Measurements from ENCODE around the gene GDF2. TPM values are rescaled to one million over a fixed set of nuclear protein-coding genes. Genes with fewer than 3 reads are reported as not detected.
A peak's percentile ranks its signal among the peaks of the same experiment; 100 is the strongest.

GDF2 gene
- total and polyA plus RNA-seq, 2 experiments from 2014 or later = 0.39 TPM; not detected in 1

GRCh38 chr10:47347303-47347675, 25.0 kb downstream of the GDF2 start:
- Histone ChIP-seq H3K4me3 (no peak overlapping the region), H3K9me3 (ENCODE audit: low read depth) (no peaks in the 10 kb centered on the region), H3K79me2 (no peaks in the 10 kb centered on the region), H2AFZ (no peak overlapping the region), H3K36me3 (replicated peaks; ENCODE audit: insufficient read depth, low read depth) (no peaks in the 10 kb centered on the region), H4K20me1 (ENCODE audit: insufficient read depth, poor library complexity, severe bottlenecking) (no peaks in the 10 kb centered on the region), H3K4me1 (ENCODE audit: insufficient read depth) (peaks cover 7% of the 10 kb centered on the region), H3K27ac (peak overlapping the region; percentile 17), H3K9me2 (replicated peaks; ENCODE audit: insufficient read depth) (no peaks in the 10 kb centered on the region), H3K27me3 (no peaks in the 10 kb centered on the region), H3K4me2 (no peak overlapping the region)
- no peak for DNase-seq (ENCODE audit: low spot score)
- WGBS (ENCODE audit: low lambda C conversion rate, missing lambda C conversion rate) = 87% methylated on average over 4 of the region's 4 CpGs
- TF ChIP-seq EZH2phosphoT487 (IDR thresholded peaks at IDR 0.05; ENCODE audit: low read depth, severe bottlenecking, unreplicated experiment) (no peak), EZH2 (IDR thresholded peaks at IDR 0.05; ENCODE audit: borderline replicate concordance) (no peak)
- TF ChIP-seq, protein P1, sequence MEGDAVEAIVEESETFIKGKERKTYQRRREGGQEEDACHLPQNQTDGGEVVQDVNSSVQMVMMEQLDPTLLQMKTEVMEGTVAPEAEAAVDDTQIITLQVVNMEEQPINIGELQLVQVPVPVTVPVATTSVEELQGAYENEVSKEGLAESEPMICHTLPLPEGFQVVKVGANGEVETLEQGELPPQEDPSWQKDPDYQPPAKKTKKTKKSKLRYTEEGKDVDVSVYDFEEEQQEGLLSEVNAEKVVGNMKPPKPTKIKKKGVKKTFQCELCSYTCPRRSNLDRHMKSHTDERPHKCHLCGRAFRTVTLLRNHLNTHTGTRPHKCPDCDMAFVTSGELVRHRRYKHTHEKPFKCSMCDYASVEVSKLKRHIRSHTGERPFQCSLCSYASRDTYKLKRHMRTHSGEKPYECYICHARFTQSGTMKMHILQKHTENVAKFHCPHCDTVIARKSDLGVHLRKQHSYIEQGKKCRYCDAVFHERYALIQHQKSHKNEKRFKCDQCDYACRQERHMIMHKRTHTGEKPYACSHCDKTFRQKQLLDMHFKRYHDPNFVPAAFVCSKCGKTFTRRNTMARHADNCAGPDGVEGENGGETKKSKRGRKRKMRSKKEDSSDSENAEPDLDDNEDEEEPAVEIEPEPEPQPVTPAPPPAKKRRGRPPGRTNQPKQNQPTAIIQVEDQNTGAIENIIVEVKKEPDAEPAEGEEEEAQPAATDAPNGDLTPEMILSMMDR (IDR thresholded peaks at IDR 0.05; ENCODE audit: poor library complexity) = no peak

DNA sequence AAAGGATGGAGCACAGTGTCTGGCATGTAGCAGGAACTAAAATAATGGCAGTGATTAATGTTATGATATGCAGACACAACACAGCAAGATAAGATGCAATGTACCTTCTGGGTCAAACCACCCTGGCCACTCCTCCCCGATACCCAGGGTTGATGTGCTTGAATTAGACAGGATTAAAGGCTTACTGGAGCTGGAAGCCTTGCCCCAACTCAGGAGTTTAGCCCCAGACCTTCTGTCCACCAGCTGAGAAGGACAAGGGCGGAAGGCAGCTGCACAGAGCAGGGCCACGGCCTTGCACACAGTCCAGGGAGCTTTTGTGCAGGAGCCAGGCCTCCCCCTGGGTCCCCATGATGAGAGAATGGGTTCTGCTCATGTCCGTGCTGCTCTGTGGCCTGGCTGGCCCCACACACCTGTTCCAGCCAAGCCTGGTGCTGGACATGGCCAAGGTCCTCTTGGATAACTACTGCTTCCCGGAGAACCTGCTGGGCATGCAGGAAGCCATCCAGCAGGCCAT, 25.9 kb downstream of the GDF2 start, which contains the start of gene RBP3:
Gene RBP3 (plus strand): TSS at position 226 of the 514 bp plus-strand sequence. CDS start 122 bp downstream, at position 348.
- Histone ChIP-seq H3K27me3 (no peaks in the 10 kb centered on the region), H2AFZ (no peak within 1 kb of the TSS), H3K27ac (peak within 1 kb of the TSS; percentile 17), H3K9me2 (replicated peaks; ENCODE audit: insufficient read depth) (no peaks in the 10 kb centered on the region), H4K20me1 (ENCODE audit: insufficient read depth, poor library complexity, severe bottlenecking) (no peaks in the 10 kb centered on the region), H3K36me3 (replicated peaks; ENCODE audit: insufficient read depth, low read depth) (no peaks in the 10 kb centered on the region), H3K9me3 (ENCODE audit: low read depth) (no peaks in the 10 kb centered on the region), H3K4me1 (ENCODE audit: insufficient read depth) (peaks cover 7% of the 10 kb centered on the region), H3K79me2 (no peaks in the 10 kb centered on the region), H3K4me2 (no peak within 1 kb of the TSS), H3K4me3 (no peak within 1 kb of the TSS)
- no peak for DNase-seq (ENCODE audit: low spot score)
- WGBS (ENCODE audit: low lambda C conversion rate, missing lambda C conversion rate) = 78% methylated on average over 5 of the region's 5 CpGs
- TF ChIP-seq EZH2phosphoT487 (IDR thresholded peaks at IDR 0.05; ENCODE audit: low read depth, severe bottlenecking, unreplicated experiment) (no peak), EZH2 (IDR thresholded peaks at IDR 0.05; ENCODE audit: borderline replicate concordance) (no peak)
- TF ChIP-seq, protein P1 (IDR thresholded peaks at IDR 0.05; ENCODE audit: poor library complexity) = no peak

DNA sequence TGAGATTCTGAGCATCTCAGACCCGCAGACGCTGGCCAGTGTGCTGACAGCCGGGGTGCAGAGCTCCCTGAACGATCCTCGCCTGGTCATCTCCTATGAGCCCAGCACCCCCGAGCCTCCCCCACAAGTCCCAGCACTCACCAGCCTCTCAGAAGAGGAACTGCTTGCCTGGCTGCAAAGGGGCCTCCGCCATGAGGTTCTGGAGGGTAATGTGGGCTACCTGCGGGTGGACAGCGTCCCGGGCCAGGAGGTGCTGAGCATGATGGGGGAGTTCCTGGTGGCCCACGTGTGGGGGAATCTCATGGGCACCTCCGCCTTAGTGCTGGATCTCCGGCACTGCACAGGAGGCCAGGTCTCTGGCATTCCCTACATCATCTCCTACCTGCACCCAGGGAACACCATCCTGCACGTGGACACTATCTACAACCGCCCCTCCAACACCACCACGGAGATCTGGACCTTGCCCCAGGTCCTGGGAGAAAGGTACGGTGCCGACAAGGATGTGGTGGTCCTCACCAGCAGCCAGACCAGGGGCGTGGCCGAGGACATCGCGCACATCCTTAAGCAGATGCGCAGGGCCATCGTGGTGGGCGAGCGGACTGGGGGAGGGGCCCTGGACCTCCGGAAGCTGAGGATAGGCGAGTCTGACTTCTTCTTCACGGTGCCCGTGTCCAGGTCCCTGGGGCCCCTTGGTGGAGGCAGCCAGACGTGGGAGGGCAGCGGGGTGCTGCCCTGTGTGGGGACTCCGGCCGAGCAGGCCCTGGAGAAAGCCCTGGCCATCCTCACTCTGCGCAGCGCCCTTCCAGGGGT, 26.6 kb downstream of the GDF2 start:
- no peaks in the 10 kb centered on the region for H3K36me3 ChIP-seq (replicated peaks; ENCODE audit: insufficient read depth, low read depth)
- H2AFZ ChIP-seq = no peak overlapping the region
- H3K27me3 ChIP-seq = no peaks in the 10 kb centered on the region
- no peaks in the 10 kb centered on the region for H3K9me2 ChIP-seq (replicated peaks; ENCODE audit: insufficient read depth)
- no peaks in the 10 kb centered on the region for H3K9me3 ChIP-seq (ENCODE audit: low read depth)
- peaks cover 7% of the 10 kb centered on the region for H3K4me1 ChIP-seq (ENCODE audit: insufficient read depth)
- H4K20me1 ChIP-seq (ENCODE audit: insufficient read depth, poor library complexity, severe bottlenecking) = no peaks in the 10 kb centered on the region
- 96% methylated on average over 35 of the region's 36 CpGs for WGBS (ENCODE audit: low lambda C conversion rate, missing lambda C conversion rate)
- H3K4me3 ChIP-seq = no peak overlapping the region
- DNase-seq (ENCODE audit: low spot score) = no peak
- H3K79me2 ChIP-seq = no peaks in the 10 kb centered on the region
- no peak overlapping the region for H3K4me2 ChIP-seq
- TF ChIP-seq, protein P1 (IDR thresholded peaks at IDR 0.05; ENCODE audit: poor library complexity) = no peak
- no peak for TF ChIP-seq EZH2phosphoT487 (IDR thresholded peaks at IDR 0.05; ENCODE audit: low read depth, severe bottlenecking, unreplicated experiment)
- no peak for TF ChIP-seq EZH2 (IDR thresholded peaks at IDR 0.05; ENCODE audit: borderline replicate concordance)
- H3K27ac ChIP-seq = no peak overlapping the region
